HL-60/S4 treated with retinoic acid at 250 ng/mL for 4 days and 3 days (cell line): ENCODE results near the gene SHANK3.

Source experiments
- in situ Hi-C: fragments of 300-500 bp; cut with MboI; formaldehyde crosslinking; loops from 2 replicates; pipeline ENCODE4 v1.7.0; 2022; ENCODE audit warnings: low sequenced_read_pairs

The SHANK3 gene

DNA sequence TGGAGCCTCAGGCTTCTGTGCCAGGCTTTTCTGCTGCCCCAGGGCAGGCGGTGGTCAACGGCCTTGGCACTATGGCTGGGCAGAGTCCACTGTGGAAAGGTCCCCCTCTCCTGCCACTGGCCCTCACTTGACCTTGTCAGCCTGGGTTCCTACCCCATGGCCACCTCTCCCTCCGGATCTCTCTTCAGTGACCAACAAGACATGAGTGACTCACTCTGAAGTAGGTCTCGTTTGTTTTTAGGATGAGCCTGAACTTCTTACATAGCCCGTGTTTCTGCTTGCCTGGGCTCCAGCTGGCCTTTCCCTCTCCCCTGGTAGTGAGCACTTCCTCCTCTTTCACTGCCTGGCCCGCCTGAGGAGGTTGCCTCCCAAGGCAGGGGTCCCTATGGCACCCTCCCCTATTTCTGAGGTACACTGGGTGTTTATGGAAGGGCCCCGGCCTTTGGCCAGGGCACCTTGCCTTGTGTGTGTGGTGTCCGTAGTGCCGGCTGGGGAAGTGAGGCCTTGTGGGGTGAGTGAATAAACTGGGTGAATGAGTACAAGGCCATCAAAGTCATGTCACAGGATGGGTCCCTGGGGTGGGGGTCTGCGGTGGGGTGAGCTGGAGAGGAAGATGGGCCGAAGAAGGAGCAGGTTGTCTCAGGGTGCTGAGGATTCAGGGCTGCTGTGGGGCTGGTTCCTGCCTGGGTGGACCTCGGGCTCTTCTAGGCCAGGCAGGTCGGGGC lies 5.0 kb downstream of the SHANK3 start:
- in situ Hi-C loops, result no loop called here

- in situ Hi-C loops, result no loop called here
These were observed 5.6 kb downstream of the SHANK3 start for GRCh38 chr22:50678218-50678650.

DNA sequence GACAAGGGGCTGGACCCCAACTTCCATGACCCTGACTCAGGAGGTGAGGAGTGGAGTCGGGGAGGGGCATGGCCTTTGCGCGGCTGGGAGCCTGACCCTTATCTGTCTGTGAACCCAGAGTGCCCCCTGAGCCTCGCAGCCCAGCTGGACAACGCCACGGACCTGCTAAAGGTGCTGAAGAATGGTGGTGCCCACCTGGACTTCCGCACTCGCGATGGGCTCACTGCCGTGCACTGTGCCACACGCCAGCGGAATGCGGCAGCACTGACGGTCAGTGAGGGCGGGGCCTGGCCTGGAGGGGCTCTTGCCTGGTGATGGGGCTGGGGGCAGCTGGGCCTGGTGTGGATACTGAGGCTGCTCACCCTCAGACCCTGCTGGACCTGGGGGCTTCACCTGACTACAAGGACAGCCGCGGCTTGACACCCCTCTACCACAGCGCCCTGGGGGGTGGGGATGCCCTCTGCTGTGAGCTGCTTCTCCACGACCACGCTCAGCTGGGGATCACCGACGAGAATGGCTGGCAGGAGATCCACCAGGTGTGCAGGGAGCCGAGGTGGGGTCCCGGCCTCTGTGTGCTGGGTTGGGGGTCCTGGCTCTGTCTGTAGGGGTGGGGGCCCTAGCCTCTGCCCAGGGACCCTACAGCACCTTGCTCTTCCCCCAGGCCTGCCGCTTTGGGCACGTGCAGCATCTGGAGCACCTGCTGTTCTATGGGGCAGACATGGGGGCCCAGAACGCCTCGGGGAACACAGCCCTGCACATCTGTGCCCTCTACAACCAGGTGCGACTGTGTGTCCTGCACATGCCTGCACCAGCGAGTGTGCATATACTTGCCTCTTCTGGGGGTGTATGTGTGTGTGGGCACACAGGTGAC lies 6.3 kb downstream of the SHANK3 start:
- in situ Hi-C loops, result no loop called here

GRCh38 chr22:50683086-50683993 lies 10.7 kb downstream of the SHANK3 start:
- in situ Hi-C loops, result no loop called here

- in situ Hi-C loops, result no loop called here
These were observed 11.4 kb downstream of the SHANK3 start for GRCh38 chr22:50683994-50684371.

DNA sequence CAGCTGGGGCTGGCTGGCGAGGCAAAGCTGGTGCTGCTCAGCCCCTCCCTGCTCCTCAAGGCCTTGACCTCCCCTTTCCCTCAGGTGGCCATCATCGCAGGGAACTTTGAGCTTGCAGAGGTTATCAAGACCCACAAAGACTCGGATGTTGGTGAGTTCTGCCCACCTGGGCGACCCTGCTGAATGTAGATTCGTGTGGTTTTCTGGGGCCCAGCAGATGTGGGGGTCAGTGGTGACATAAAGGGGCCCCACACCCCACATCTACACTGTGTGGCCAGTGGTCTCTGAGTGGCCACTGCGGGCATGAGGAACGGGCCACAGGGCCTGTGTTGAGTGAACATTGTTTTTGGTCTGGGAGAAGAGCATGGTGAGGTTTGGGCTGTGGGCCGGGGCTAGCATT lies 11.9 kb downstream of the SHANK3 start:
- in situ Hi-C loops, result no loop called here

- in situ Hi-C loops, result no loop called here
These were observed 12.4 kb downstream of the SHANK3 start for GRCh38 chr22:50684986-50685385.

DNA sequence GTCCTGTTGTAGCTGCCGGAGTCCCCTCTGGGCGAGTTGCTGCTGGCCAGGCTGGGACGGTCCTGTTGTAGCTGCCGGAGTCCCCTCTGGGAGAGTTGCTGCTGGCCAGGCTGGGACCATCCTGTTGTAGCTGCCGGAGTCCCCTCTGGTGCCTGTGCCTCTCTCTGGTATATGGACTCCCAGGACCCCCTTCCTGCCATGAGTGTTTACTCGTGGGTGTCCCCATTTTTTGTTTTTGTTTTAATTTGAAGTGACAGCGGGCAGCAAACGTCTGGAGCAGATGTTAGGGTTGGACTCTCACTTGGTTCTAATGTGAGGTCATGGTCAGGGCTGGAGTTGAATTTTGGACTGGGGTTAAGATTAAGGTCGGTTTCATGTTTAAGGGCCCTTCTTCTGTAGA lies 14.2 kb downstream of the SHANK3 start:
- in situ Hi-C loops, result no loop called here

DNA sequence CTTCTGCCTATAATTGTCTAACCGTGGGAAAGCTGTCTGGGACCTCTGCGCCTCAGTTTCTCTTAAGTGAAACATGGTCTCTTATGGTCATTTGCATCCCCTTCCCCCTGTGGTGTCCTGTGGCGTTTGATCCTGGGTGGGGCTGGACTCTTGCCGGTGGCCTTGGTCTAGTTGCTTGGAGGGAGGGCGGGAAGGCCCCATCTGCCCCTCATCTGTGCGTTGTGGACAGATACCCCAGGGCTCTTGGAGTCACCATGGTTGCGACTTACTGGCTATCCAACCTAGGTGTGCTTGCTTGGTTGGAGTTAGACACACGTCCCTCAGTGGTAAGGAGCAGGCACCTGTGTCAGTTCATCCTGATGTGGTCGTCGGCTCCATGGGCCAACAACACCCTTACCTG lies 15.2 kb downstream of the SHANK3 start:
- in situ Hi-C loops, result no loop called here

GRCh38 chr22:50688448-50688847 lies 15.8 kb downstream of the SHANK3 start:
- in situ Hi-C loops, result no loop called here

DNA sequence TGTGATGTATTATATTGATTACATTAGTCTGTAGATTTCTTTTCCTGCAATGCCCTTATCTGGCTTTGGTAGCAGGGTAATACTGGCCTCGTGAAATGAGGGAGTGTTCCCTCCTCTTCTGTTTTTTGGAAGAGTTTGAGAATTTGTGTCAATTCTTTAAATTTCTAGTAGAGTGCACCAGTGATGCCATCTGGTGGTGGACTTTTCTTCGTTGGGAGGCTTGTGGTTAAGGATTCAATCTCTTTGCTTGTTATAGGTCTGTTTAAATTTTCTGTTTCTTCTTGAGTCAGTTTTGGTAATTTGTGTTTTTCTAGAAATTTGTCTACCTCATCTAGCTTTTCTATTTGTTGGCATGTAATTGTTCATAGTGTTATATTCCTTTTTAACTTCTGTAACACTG lies 18.9 kb downstream of the SHANK3 start:
- in situ Hi-C loops, result no loop called here

GRCh38 chr22:50693462-50693861 lies 20.8 kb downstream of the SHANK3 start:
- in situ Hi-C loops, result no loop called here

- in situ Hi-C loops, result no loop called here
These were observed 21.5 kb downstream of the SHANK3 start for GRCh38 chr22:50694099-50694605.

DNA sequence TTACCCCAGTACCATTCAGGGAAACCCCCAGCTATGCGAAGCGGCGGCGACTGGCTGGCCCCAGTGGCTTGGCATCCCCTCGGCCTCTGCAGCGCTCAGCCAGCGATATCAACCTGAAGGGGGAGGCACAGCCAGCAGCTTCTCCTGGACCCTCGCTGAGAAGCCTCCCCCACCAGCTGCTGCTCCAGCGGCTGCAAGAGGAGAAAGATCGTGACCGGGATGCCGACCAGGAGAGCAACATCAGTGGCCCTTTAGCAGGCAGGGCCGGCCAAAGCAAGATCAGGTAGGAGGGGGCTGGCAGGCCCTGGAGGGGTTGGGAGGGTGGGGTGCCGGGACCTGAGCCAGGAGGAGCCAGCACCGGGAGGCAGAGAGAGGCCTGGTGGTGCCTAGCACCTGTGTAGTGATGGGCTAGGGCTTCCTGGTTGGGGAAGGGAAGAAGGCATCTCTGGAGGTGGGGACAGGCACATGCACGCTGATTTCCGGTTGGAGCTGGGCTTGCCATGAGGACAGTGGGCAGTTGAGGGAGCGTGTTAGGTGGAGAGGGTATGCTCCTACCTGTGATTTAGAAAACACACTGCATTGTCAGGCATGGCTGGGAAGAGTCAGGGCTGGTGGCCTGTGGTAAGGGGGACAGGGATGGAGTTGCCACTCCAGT lies 22.3 kb downstream of the SHANK3 start:
- in situ Hi-C loops, result no loop called here

- in situ Hi-C loops, result no loop called here
These were observed 23.0 kb downstream of the SHANK3 start for GRCh38 chr22:50695421-50696250.

- in situ Hi-C loops, result no loop called here
These were observed 23.7 kb downstream of the SHANK3 start for GRCh38 chr22:50696251-50696798.

GRCh38 chr22:50696799-50697561 lies 24.4 kb downstream of the SHANK3 start:
- in situ Hi-C loops, result no loop called here

DNA sequence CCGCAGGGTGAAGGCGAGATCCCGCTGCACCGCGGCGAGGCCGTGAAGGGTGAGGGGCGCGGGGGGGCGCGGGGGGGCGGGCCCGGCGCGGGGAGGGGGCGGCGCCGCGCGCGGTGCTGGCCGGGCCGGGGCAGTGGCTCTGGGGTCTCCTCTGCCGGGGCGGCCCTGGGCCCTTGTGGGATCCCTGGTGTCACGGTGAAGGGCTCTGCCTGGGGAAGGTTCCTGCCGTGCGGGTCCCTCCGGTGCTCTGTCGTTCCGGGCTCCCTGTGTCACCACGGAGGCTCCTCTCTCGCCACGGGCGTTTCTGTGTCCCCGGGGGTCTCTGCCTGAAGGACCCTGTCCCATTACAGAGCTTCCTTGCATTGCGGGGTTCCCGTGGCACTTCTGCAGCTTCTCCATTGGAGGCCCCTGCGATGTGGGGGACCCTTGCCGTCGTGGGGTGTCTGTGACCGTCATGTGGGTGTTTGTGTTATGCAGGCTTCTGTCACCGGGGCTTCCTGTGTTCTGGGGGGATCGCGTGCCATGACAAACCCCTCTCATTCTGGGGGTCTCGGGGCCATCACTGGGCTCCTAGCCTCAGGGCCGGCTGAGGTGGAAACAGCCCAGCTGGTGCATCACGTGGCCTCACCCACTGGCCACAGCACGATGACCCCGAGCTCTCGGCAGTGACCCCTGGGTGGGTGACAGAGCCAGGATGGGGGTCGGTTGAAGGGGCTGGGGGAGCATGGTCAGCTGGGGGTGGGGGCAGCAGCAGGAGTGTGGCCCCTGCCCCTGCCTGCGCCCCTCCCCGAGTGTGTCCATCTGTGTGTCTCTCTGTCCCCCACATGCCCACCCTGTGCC lies 25.3 kb downstream of the SHANK3 start:
- in situ Hi-C loops, result no loop called here
